K562 (cell line): ENCODE data around the gene ENG. TPM values are rescaled to one million over a fixed set of nuclear protein-coding genes. Genes with fewer than 3 reads are reported as not detected.
A peak's percentile ranks its signal among the peaks of the same experiment; 100 is the strongest.

ENCODE experiments used
- ATAC-seq: fragments of 200-7000 bp; cut with Tn5 transposase; 3 replicates; pipeline ENCODE4 v1.9.1; 2020; ENCODE audit warnings: moderate library complexity
- BruUV-seq: library from RNA; stranded (reverse); fragments of 400-500 nt; replicated peaks from 2 replicates; lab custom pipeline; 2021; lab: Mats Ljungman, UMichigan
- CTCF ChIA-PET: fragments of 300-600 bp; formaldehyde crosslinking; extraction: SDS; loops from one replicate; lab custom pipeline; 2021; ENCODE audit warnings: low intra/inter-chr PET ratio; lab: Yijun Ruan, JAX
- POLR2A ChIA-PET: fragments of 300-600, 350-650 bp; sonication (Branson Sonifier 250); formaldehyde crosslinking; extraction: SDS; loops from one replicate; lab custom pipeline; 2021; ENCODE audit warnings: antibody characterized with exemption, inconsistent platforms; lab: Yijun Ruan, JAX
- DNase-seq, 4 experiments: peaks; one replicate each; pipeline versions ENCODE4 v3.0.0 to v3.0.0-alpha.2; 2011 to 2018; ENCODE audit warnings: low spot score in 3 of 4, mixed read lengths in 3 of 4; ENCODE audit errors: extremely low read depth in 1 of 4
- FAIRE-seq: peaks from 2 replicates; lab custom pipeline; 2011; peaks lifted over from hg19 to GRCh38; lab: Jason Lieb, UNC
- H2AFZ ChIP-seq: 2 replicates; pipeline ENCODE4 v1.6.0; 2011; ENCODE audit warnings: low read depth, low read length, control low read depth, inconsistent platforms
- H3K27ac ChIP-seq: fragments of 200-600 bp; 3 replicates; pipeline ENCODE4 v1.8.0; 2011; ENCODE audit warnings: low read depth, mild to moderate bottlenecking, control low read depth, inconsistent platforms, low read length, moderate library complexity, mixed read lengths; ENCODE audit errors: extremely low read depth
- H3K27me3 ChIP-seq, 2 experiments: fragments of 300-600 bp in 1 of 2; 2 replicates in 1 of 2; 3 replicates in 1 of 2; pipeline versions ENCODE4 v1.6.0 to v1.8.0; 2011; ENCODE audit warnings: inconsistent platforms in 2 of 2, low read length in 2 of 2, mild to moderate bottlenecking in 1 of 2, mixed read lengths in 1 of 2, moderate library complexity in 1 of 2; ENCODE audit not compliant: control insufficient read depth in 2 of 2, insufficient read depth in 2 of 2
- H3K36me3 ChIP-seq: fragments of 300-600 bp; 3 replicates; pipeline ENCODE4 v1.8.0; 2011; ENCODE audit warnings: mild to moderate bottlenecking, low read length, inconsistent platforms; ENCODE audit not compliant: control insufficient read depth, insufficient read depth
- H3K4me1 ChIP-seq, 2 experiments: fragments of 200-600 bp in 1 of 2; replicated peaks in 1 of 2; 2 replicates in 1 of 2; 3 replicates in 1 of 2; pipeline versions ENCODE4 v1.5.1 to v1.8.0; 2011; ENCODE audit warnings: inconsistent platforms in 2 of 2, low read length in 2 of 2, mild to moderate bottlenecking in 1 of 2, mixed read lengths in 1 of 2, moderate library complexity in 1 of 2; ENCODE audit not compliant: control insufficient read depth in 2 of 2, insufficient read depth in 2 of 2
- H3K4me2 ChIP-seq: 2 replicates; pipeline ENCODE4 v1.6.1; 2011; ENCODE audit warnings: low read length, control low read depth, inconsistent platforms, mixed read lengths; ENCODE audit not compliant: insufficient read depth
- H3K4me3 ChIP-seq: fragments of 200-600 bp; sonication (generic), shearing (Covaris generic); 2 replicates; pipeline ENCODE4 v1.5.1; 2016; ENCODE audit warnings: control low read depth, inconsistent platforms
- H3K79me2 ChIP-seq: fragments of 200-600 bp; 3 replicates; pipeline ENCODE4 v1.8.0; 2011; ENCODE audit warnings: low read length, inconsistent platforms; ENCODE audit not compliant: control insufficient read depth, insufficient read depth
- H3K9ac ChIP-seq, 2 experiments: 2 replicates each; pipeline versions ENCODE4 v1.6.0 to v1.6.1; 2011; ENCODE audit warnings: low read depth in 2 of 2, low read length in 2 of 2, control low read depth in 1 of 2, inconsistent platforms in 1 of 2, mild to moderate bottlenecking in 1 of 2, mixed read lengths in 1 of 2; ENCODE audit not compliant: insufficient read depth in 1 of 2
- H3K9me1 ChIP-seq: one replicate; pipeline ENCODE4 v1.6.0; 2011; ENCODE audit warnings: inconsistent platforms, mild to moderate bottlenecking, low read length, moderate library complexity; ENCODE audit not compliant: control insufficient read depth, insufficient read depth
- H3K9me3 ChIP-seq: replicated peaks from 2 replicates; pipeline ENCODE4 v1.5.1; 2011; ENCODE audit warnings: low read depth, low read length, inconsistent platforms; ENCODE audit not compliant: control insufficient read depth, insufficient read depth
- H4K20me1 ChIP-seq: replicated peaks from 2 replicates; pipeline ENCODE4 v1.6.1; 2011; ENCODE audit warnings: low read length, inconsistent platforms, mixed read lengths; ENCODE audit not compliant: control insufficient read depth, insufficient read depth
- CBX1 ChIP-seq: sonication (generic); IDR thresholded peaks from 2 replicates; pipeline ENCODE4 v1.6.1; 2016; ENCODE audit warnings: antibody characterized with exemption, low read depth, mild to moderate bottlenecking
- CBX5 ChIP-seq: IDR thresholded peaks from 2 replicates; pipeline ENCODE4 v1.6.1; 2014; ENCODE audit warnings: low read depth, borderline replicate concordance
- DNMT1 ChIP-seq: fragments of 450-650 bp; IDR thresholded peaks from 2 replicates; pipeline ENCODE4 v1.6.1; 2016; ENCODE audit warnings: antibody characterized with exemption, mild to moderate bottlenecking
- E2F4 ChIP-seq: sonication (generic); formaldehyde crosslinking; IDR thresholded peaks from 2 replicates; pipeline ENCODE4 v1.8.0; 2022; ENCODE audit warnings: mild to moderate bottlenecking, low read depth, missing genetic modification reagents
- EHMT2 ChIP-seq: fragments of 450-650 bp; IDR thresholded peaks from 2 replicates; pipeline ENCODE4 v1.6.1; 2018; ENCODE audit warnings: antibody characterized with exemption
- EZH2 ChIP-seq: IDR thresholded peaks from 2 replicates; pipeline ENCODE4 v1.6.1; 2012; ENCODE audit warnings: low read depth, mild to moderate bottlenecking, inconsistent platforms, low read length, borderline replicate concordance
- FOXA1 ChIP-seq: fragments of 450-650 bp; IDR thresholded peaks from 2 replicates; pipeline ENCODE4 v1.6.1; 2016; ENCODE audit warnings: mild to moderate bottlenecking, borderline replicate concordance
- KDM2B ChIP-seq: fragments of 250-450 bp; sonication (Bioruptor Pico); IDR thresholded peaks from 2 replicates; pipeline ENCODE4 v1.8.0; 2021; ENCODE audit warnings: mild to moderate bottlenecking, moderate library complexity
- LARP7 ChIP-seq: fragments of 450-650 bp; IDR thresholded peaks from 2 replicates; pipeline ENCODE4 v1.6.1; 2016
- MITF ChIP-seq: IDR thresholded peaks from 2 replicates; pipeline ENCODE4 v1.6.1; 2014; ENCODE audit warnings: antibody characterized with exemption
- PHF8 ChIP-seq: fragments of 200-600 bp; sonication (generic); IDR thresholded peaks from 2 replicates; pipeline ENCODE4 v1.6.1; 2012; ENCODE audit warnings: mixed run types, mild to moderate bottlenecking, inconsistent platforms, low read length, moderate library complexity, borderline replicate concordance
- PYGO2 ChIP-seq: fragments of 450-650 bp; IDR thresholded peaks from 2 replicates; pipeline ENCODE4 v1.6.1; 2016; ENCODE audit warnings: mild to moderate bottlenecking, missing genetic modification characterization, moderate library complexity, missing compliant biosample characterization
- RAD51 ChIP-seq: fragments of 450-650 bp; IDR thresholded peaks from 2 replicates; pipeline ENCODE4 v1.7.1; 2016; ENCODE audit warnings: low read depth, mild to moderate bottlenecking, borderline replicate concordance
- SMARCE1 ChIP-seq: fragments of 450-650 bp; IDR thresholded peaks from 2 replicates; pipeline ENCODE4 v1.7.1; 2016; ENCODE audit warnings: mild to moderate bottlenecking
- STAT5B ChIP-seq: fragments of 250-450 bp; sonication (Bioruptor Pico); IDR thresholded peaks from 2 replicates; pipeline ENCODE4 v1.8.0; 2021; ENCODE audit warnings: mild to moderate bottlenecking, inconsistent platforms
- TRIM28 ChIP-seq: fragments of 450-650 bp; IDR thresholded peaks from 2 replicates; pipeline ENCODE4 v1.6.1; 2017
- USF1 ChIP-seq: sonication (generic); formaldehyde crosslinking; IDR thresholded peaks from 2 replicates; pipeline ENCODE4 v1.9.0; 2022; ENCODE audit warnings: mild to moderate bottlenecking, missing genetic modification reagents
- ZFP91 ChIP-seq: sonication (generic); formaldehyde crosslinking; IDR thresholded peaks from 2 replicates; pipeline ENCODE4 v1.8.0; 2022; ENCODE audit warnings: mild to moderate bottlenecking, missing genetic modification reagents
- ZNF766 ChIP-seq: fragments of 200-800 bp; sonication (Bioruptor generic); conservative IDR thresholded peaks from 2 replicates; pipeline ENCODE4 v1.6.1; 2016; ENCODE audit warnings: missing genetic modification characterization, missing compliant biosample characterization
- ZSCAN29 ChIP-seq: fragments of 450-650 bp; IDR thresholded peaks from 2 replicates; pipeline ENCODE4 v1.6.1; 2017
- WGBS: fragments of 100-300 bp; shearing (Covaris generic); methylation state at CpG from one replicate; pipeline ENCODE4 v1.1.6; 2016; ENCODE audit warnings: low coverage, mixed read lengths; ENCODE audit not compliant: insufficient coverage; ENCODE audit errors: missing lambda C conversion rate; 5-methylcytosine and 5-hydroxymethylcytosine counted together
- in situ Hi-C: fragments of 300-500 bp; cut with MboI; formaldehyde crosslinking; loops from 4 replicates; pipeline ENCODE4 v1.15.0; 2018; ENCODE audit warnings: inconsistent platforms, mixed read lengths
- intact Hi-C: fragments of 100-400 bp; cut with micrococcal nuclease; formaldehyde crosslinking; loops from 2 replicates; pipeline ENCODE4 v1.14.2; 2022
- polyA plus RNA-seq, 8 experiments: library from polyadenylated mRNA; depleted of rRNA in 4 of 8; stranded (reverse) in 5 of 8; unstranded in 3 of 8; fragments of >200 nt; fragmentation: Nextera tagmentation in 2 of 8; fragmentation: Illumina TruSeq in 1 of 8; extraction: Ambion mirVana in 2 of 8; extraction: Trizol in 1 of 8; gene quantifications; 2 replicates each; pipeline versions ENCODE4 v1.2.1 to v1.2.3, GENCODE V29; 2011 to 2014; ENCODE audit warnings: inconsistent platforms in 1 of 8, missing spikeins in 1 of 8
- total RNA-seq, 7 experiments: library from RNA; depleted of rRNA in 6 of 7; stranded (reverse); fragments of >200 nt in 6 of 7; fragmentation: Illumina TruSeq in 2 of 7; extraction: Trizol in 2 of 7; gene quantifications; 2 replicates each; pipeline versions ENCODE4 v1.2.1 to v1.2.3, GENCODE V29; 2011 to 2021; ENCODE audit warnings: low replicate concordance in 1 of 7

The ENG gene
- total and polyA plus RNA-seq, 9 of the 15 experiments (the other 6 are each of a cell fraction or from before 2014, with no cell fraction given), result 0.04 to 0.40 (median 0.14) TPM; not detected in 1

- TF ChIP-seq USF1, result no peak
- TF ChIP-seq ZFP91 (CRISPR knock-in tag), result no peak
- no peak for TF ChIP-seq STAT5B (CRISPR knock-in tag)
- TF ChIP-seq SMARCE1, result no peak
- TF ChIP-seq EZH2, result no peak
- TF ChIP-seq ZSCAN29, result no peak
Observed at GRCh38 chr9:127893392-127893791, 38.9 kb upstream of the ENG start (continued).

- DNase-seq (no peak), ATAC-seq (no peak), FAIRE-seq (no peak)
- no peaks in the 10 kb centered on the region for H3K27me3 ChIP-seq
- BruUV-seq, result no TSS peak
- H3K4me1 ChIP-seq, result peaks cover 0 to 23% of the 10 kb centered on the region in 2 experiments; a peak in 4 of 5 replicates
- 91% methylated on average over 6 of the region's 6 CpGs for WGBS
- H3K27ac ChIP-seq, result no peak overlapping the region
- no peak overlapping the region for H2AFZ ChIP-seq
- ChIA-PET CTCF (no interaction called here), POLR2A (interaction anchor here (0.6 to 1.1 kb wide), 2 partner anchors 8 to 48 kb away, joined by 3 read pairs; no protein-coding TSS in a partner anchor)
- H3K36me3 ChIP-seq, result peaks cover 79% of the 10 kb centered on the region
- no peak overlapping the region for H3K9ac ChIP-seq
- intact Hi-C loops, result no loop called here
- no peaks in the 10 kb centered on the region for H4K20me1 ChIP-seq
- H3K4me2 ChIP-seq, result no peak overlapping the region
- H3K9me3 ChIP-seq, result peaks cover 4% of the 10 kb centered on the region
- H3K4me3 ChIP-seq, result no peak overlapping the region
- H3K9me1 ChIP-seq, result no peaks in the 10 kb centered on the region
- peaks cover 13% of the 10 kb centered on the region for H3K79me2 ChIP-seq
- in situ Hi-C loops, result no loop called here
- TF ChIP-seq KDM2B (CRISPR knock-in tag) (no peak), FOXA1 (no peak), DNMT1 (no peak), MITF (no peak), PHF8 (no peak), TRIM28 (peak; percentile 76; the same call in 1 of the 2 replicates), CBX5 (peak; percentile 97), PYGO2 (tag) (no peak), LARP7 (no peak), ZNF766 (CRISPR knock-in tag) (0 out of 2 replicates have a peak, but pooled peaks have one; percentile 38), CBX1 (peak; percentile 93), EHMT2 (no peak), RAD51 (no peak), E2F4 (CRISPR knock-in tag) (no peak)
Observed at GRCh38 chr9:127892831-127893230, 38.4 kb upstream of the ENG start.
